ENCODE measurements around the gene CHMP2A.

DNA sequence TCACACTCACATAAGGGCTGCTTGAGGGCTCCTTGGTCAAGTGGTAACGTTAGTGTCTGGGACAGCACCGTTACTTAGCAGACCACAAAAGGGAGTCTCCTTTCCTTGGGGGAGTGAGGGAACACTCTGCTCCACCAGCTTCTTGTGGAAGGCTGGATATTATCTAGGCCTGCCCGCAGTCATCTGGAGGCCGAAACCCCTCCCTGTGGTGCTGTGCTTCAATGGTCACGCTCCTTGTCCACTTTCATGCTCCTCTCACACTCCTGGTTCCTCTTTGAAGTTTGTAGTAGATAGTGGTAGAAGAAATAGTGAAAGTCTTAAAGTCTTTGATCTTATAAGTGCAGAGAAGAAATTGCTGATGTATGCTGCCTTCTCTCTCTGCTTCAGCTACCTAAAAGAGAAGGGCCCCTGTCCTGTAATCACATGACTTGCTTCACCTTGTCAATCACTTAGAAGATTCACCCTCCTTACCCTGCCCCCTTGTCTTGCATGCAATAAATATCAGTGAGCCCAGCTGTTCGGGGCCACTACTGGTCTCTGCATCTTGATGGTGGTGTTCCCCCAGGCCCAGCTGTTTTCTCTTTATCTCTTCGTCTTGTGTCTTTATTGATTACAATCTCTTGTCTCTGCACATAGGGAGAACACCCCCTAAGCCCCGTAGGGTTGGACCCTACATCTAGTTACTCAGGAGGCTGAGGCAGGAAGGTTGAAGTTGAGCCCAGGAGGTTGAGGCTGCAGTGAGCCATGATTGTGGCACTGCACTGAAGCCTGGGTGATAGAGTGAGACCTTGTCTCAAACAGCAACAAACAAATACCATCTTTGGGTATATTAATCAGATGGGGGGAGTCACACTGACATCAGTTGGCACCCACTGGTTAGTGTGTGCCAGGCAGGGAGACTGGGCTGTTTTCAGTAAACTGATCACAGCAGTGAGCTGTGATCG is 29.9 kb upstream of the CHMP2A start:
- TF ChIP-seq CTCF (IDR thresholded peaks at IDR 0.05) (no peak), POLR2A (IDR thresholded peaks at IDR 0.05) (no peak)

All from lower leg skin (tissue), 3 donors.